Measurements from ENCODE around the gene RNF115. TPM values are rescaled to one million over a fixed set of nuclear protein-coding genes. Genes with fewer than 3 reads are reported as not detected.

The RNF115 gene
- total and polyA plus RNA-seq, 2 of the 13 experiments (the other 11 are each of a cell fraction or from before 2014, with no cell fraction given): 6.0 to 10.1 TPM

- TF ChIP-seq NFAT5 (CRISPR knock-in tag; IDR thresholded peaks at IDR 0.05) (0 out of 2 replicates have a peak, but pooled peaks have one; percentile 24), ZNF263 (CRISPR knock-in tag; IDR thresholded peaks at IDR 0.05) (peak; percentile 88), PLRG1 (conservative IDR thresholded peaks at IDR 0.05) (no peak), EEA1 (CRISPR knock-in tag; IDR thresholded peaks at IDR 0.05; ENCODE audit: borderline replicate concordance) (0 out of 2 replicates have a peak, but pooled peaks have one; percentile 31), JUN (CRISPR knock-in tag; IDR thresholded peaks at IDR 0.05) (0 out of 2 replicates have a peak, but pooled peaks have one; percentile 42), MBD4 (IDR thresholded peaks at IDR 0.05; ENCODE audit: borderline replicate concordance, low read length) (no peak), ZNF792 (CRISPR knock-in tag; IDR thresholded peaks at IDR 0.05) (0 out of 2 replicates have a peak, but pooled peaks have one; percentile 54), TOPORS (CRISPR knock-in tag; IDR thresholded peaks at IDR 0.05) (peak; percentile 70), PPARG (CRISPR knock-in tag; conservative IDR thresholded peaks at IDR 0.05) (peak; percentile 88), FOXP4 (CRISPR knock-in tag; IDR thresholded peaks at IDR 0.05) (0 out of 2 replicates have a peak, but pooled peaks have one; percentile 32), ZFP62 (CRISPR knock-in tag; IDR thresholded peaks at IDR 0.05) (no peak), ZNF33A (CRISPR knock-in tag; IDR thresholded peaks at IDR 0.05; ENCODE audit: borderline replicate concordance) (peak; percentile 87; the same call in 1 of the 2 replicates), GATAD2A (CRISPR knock-in tag; IDR thresholded peaks at IDR 0.05) (peak; percentile 84), ZNF44 (CRISPR knock-in tag; IDR thresholded peaks at IDR 0.05) (peak; percentile 89; the same call in 1 of the 2 replicates), ZNF549 (CRISPR knock-in tag; IDR thresholded peaks at IDR 0.05) (no peak), ZNF503 (CRISPR knock-in tag; IDR thresholded peaks at IDR 0.05) (0 out of 2 replicates have a peak, but pooled peaks have one; percentile 41), MIXL1 (CRISPR knock-in tag; IDR thresholded peaks at IDR 0.05) (peak; percentile 35)
Measured at GRCh38 chr1:145714524-145715111, 109.3 kb downstream of the RNF115 start (continued).

Data from HepG2 (cell line).